Lung (tissue), 12 donors: ENCODE measurements around the gene ZNRF1. TPM values are rescaled to one million over a fixed set of nuclear protein-coding genes. Genes with fewer than 3 reads are reported as not detected.
"Not testable (repeated sequence)": the region's sequence is repeated elsewhere in the genome, so short reads cannot be mapped to it uniquely, and the experiment has no call there.

Experiments
- ATAC-seq: fragments of 200-7000 bp; cut with Tn5 transposase; one replicate; pipeline ENCODE4 v1.9.1; 2020; ENCODE audit warnings: moderate number of reproducible peaks; ENCODE audit not compliant: insufficient read depth, low FRiP score
- DNase-seq, 3 donors: peaks; one replicate each; pipeline ENCODE4 v3.0.0-alpha.2; 2013 to 2017
- H3K27ac ChIP-seq, 2 donors: one replicate each; pipeline ENCODE4 v1.5.1; 2013; ENCODE audit warnings: mild to moderate bottlenecking in 2 of 2, moderate library complexity in 2 of 2, control low read depth in 1 of 2, inconsistent platforms in 1 of 2, low read depth in 1 of 2, low read length in 1 of 2
- H3K27me3 ChIP-seq, 3 donors: one replicate each; pipeline ENCODE4 v1.5.1; 2013; ENCODE audit warnings: low read length in 2 of 3; ENCODE audit not compliant: control insufficient read depth in 3 of 3, insufficient read depth in 3 of 3
- H3K36me3 ChIP-seq, 4 donors: one replicate each; pipeline ENCODE4 v1.5.1; 2013; ENCODE audit warnings: low read length in 4 of 4, mild to moderate bottlenecking in 1 of 4, moderate library complexity in 1 of 4; ENCODE audit not compliant: control insufficient read depth in 4 of 4, insufficient read depth in 4 of 4
- H3K4me1 ChIP-seq, 5 donors: one replicate each; pipeline ENCODE4 v1.5.1; 2013; ENCODE audit warnings: low read length in 5 of 5, mild to moderate bottlenecking in 2 of 5, moderate library complexity in 1 of 5; ENCODE audit not compliant: control insufficient read depth in 5 of 5, insufficient read depth in 5 of 5
- H3K4me3 ChIP-seq: one replicate; pipeline ENCODE4 v1.5.1; 2013; ENCODE audit warnings: mild to moderate bottlenecking, control low read depth, moderate library complexity
- H3K9ac ChIP-seq, 2 donors: one replicate each; pipeline ENCODE4 v1.5.1; 2013; ENCODE audit warnings: low read length in 2 of 2, control low read depth in 1 of 2; ENCODE audit not compliant: insufficient read depth in 1 of 2
- H3K9me3 ChIP-seq, 4 donors: one replicate each; pipeline ENCODE4 v1.5.1; 2013; ENCODE audit warnings: low read length in 3 of 4, mild to moderate bottlenecking in 1 of 4, moderate library complexity in 1 of 4; ENCODE audit not compliant: control insufficient read depth in 4 of 4, insufficient read depth in 3 of 4
- WGBS, 2 donors: extraction: QIAGEN DNeasy Blood & Tissue Kit; methylation state at CpG; one replicate each; pipeline ENCODE4 v1.1.7; 2013; 5-methylcytosine and 5-hydroxymethylcytosine counted together
- polyA plus RNA-seq, 2 donors: library from polyadenylated mRNA; stranded (reverse); fragments of 200-250 nt; gene quantifications; one replicate each; pipeline ENCODE4 v1.2.1, GENCODE V29; 2013
- total RNA-seq, 2 donors: library from RNA; depleted of rRNA in 1 of 2; stranded (reverse); fragments of >200 nt in 1 of 2; gene quantifications; one replicate each; pipeline ENCODE4 v1.2.1, GENCODE V29; 2014 to 2021
- TF ChIP-seq, protein P1 (sequence below): IDR thresholded peaks from 2 replicates; pipeline ENCODE4 v1.5.1; 2012; ENCODE audit warnings: mild to moderate bottlenecking; ENCODE audit errors: control extremely low read depth, extremely low read depth
- donor health status: control.
- donor health status: control.
- donor health status: Bipolar disorder and iron deficiency.
- donor health status: healthy.
- donor health status: DM: yes; HTN: yes; CAD: no.

The ZNRF1 gene
- total and polyA plus RNA-seq, 4 donors, result 8.9 to 25.1 (median 16.2) TPM

DNA sequence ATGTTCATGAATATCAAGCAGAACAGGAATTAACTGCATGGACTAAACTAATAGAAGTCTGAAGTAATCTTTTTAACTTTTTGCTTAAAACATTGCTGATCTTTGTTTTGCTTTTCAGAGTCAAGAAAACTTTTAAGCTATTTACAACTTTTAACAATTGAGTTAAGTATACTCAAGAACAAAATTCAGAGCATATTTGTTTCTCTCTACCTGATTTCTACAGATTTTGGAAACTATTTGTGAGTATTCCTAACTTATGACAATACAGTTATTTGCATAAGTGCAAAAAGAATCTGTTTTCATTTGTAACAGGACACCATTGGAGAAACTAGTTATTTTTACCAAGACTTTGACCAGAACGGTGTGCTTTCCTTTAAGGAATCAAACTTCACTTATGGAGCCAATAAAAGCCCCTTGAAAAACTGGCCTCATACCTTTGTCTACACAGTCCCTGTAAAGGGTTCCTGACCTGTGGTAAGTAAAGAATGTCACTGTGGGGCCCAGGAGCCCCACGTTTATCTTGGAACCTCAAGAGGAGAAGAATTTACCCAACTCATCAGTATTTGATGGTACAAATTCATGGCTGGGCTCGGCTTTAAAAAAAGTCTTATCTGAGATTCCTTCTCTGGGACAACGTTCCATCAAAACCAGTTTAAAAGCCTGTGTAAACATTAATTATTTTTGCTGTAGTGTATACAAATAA, 129.0 kb downstream of the ZNRF1 start:
- DNase-seq (no peak), ATAC-seq (no peak)
- no peaks in the 10 kb centered on the region for H3K4me1 ChIP-seq
- no peak overlapping the region for H3K4me3 ChIP-seq
- 53 to 80% methylated on average over 4 of the region's 4 CpGs for WGBS, 2 donors
- TF ChIP-seq, protein P1, sequence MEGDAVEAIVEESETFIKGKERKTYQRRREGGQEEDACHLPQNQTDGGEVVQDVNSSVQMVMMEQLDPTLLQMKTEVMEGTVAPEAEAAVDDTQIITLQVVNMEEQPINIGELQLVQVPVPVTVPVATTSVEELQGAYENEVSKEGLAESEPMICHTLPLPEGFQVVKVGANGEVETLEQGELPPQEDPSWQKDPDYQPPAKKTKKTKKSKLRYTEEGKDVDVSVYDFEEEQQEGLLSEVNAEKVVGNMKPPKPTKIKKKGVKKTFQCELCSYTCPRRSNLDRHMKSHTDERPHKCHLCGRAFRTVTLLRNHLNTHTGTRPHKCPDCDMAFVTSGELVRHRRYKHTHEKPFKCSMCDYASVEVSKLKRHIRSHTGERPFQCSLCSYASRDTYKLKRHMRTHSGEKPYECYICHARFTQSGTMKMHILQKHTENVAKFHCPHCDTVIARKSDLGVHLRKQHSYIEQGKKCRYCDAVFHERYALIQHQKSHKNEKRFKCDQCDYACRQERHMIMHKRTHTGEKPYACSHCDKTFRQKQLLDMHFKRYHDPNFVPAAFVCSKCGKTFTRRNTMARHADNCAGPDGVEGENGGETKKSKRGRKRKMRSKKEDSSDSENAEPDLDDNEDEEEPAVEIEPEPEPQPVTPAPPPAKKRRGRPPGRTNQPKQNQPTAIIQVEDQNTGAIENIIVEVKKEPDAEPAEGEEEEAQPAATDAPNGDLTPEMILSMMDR, result no peak
- no peak overlapping the region for H3K27ac ChIP-seq
- no peaks in the 10 kb centered on the region for H3K36me3 ChIP-seq
- H3K27me3 ChIP-seq, result no peaks in the 10 kb centered on the region
- no peak overlapping the region for H3K9ac ChIP-seq
- H3K9me3 ChIP-seq, result peaks cover 0 to 3% (median 0%) of the 10 kb centered on the region in 4 donors

DNA sequence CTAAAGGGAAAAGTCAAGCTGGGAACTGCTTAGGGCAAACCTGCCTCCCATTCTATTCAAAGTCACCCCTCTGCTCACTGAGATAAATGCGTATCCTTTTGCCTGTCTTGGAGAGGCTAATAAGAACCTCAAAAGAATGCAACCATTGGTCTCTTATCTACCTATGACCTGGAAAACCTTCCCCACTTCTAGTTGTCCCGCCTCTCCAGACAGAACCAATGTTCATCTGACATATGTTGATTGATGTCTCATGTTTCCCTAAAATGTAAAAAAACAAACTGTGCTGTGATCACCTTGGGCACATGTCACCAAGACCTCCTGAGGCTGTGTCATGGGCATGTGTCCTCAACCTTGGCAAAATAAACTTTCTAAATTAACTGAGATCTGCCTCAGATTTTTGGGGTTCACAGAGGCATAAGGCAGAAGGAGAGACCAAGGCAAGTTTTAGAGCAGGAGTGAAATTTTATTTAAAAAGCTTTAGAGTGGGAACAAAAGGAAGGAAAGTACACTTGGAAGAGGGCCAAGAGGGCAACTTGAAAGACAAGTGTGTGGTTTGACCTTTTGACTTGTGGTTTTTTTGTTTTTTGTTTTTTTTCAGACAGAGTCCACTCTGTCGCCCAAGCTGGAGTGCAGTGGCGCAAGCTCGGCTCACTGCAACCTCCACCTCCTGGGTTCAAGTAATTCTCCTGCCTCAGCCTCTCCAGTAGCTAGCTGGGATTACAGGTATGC, 130.8 kb downstream of the ZNRF1 start:
- H3K4me1 ChIP-seq, H3K9ac ChIP-seq, ATAC-seq, H3K27ac ChIP-seq, H3K27me3 ChIP-seq, H3K4me3 ChIP-seq, H3K36me3 ChIP-seq, H3K9me3 ChIP-seq, DNase-seq: not testable (repeated sequence)
- 37 to 44% methylated on average over 5 of the region's 5 CpGs for WGBS, 2 donors

GRCh38 chr16:75130150-75130771, 131.4 kb downstream of the ZNRF1 start:
- TF ChIP-seq, protein P1, result peak; percentile 15
- no peak overlapping the region for H3K9ac ChIP-seq
- DNase-seq (no peak), ATAC-seq (no peak)
- peaks cover 0 to 3% (median 0%) of the 10 kb centered on the region in 4 donors for H3K9me3 ChIP-seq
- WGBS, 2 donors, result 75 to 80% methylated on average over 9 of the region's 9 CpGs
- H3K4me1 ChIP-seq, result no peaks in the 10 kb centered on the region
- no peaks in the 10 kb centered on the region for H3K27me3 ChIP-seq
- H3K27ac ChIP-seq, result no peak overlapping the region
- no peak overlapping the region for H3K4me3 ChIP-seq
- H3K36me3 ChIP-seq, result no peaks in the 10 kb centered on the region

DNA sequence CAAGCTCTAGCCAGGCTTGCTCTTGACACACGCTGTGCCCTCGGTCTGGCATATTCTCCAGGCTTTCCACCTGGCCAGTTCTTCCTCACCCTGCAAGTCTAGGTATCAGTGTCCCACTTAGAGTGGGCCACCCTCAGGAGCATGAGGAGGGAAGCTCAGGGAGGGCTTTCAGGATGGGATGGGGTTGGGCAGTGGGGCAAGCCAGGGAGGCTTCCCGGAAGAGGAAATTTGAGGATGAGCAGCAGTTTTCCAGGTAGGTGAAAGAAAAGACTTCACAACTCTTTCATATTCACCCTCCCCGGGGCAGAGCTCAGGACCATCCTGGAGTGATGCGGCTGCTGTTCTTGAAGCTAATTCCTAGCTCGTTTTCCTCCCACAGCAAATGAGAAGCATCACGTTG, 132.3 kb downstream of the ZNRF1 start:
- no peak overlapping the region for H3K4me3 ChIP-seq
- TF ChIP-seq, protein P1, result no peak
- no peaks in the 10 kb centered on the region for H3K36me3 ChIP-seq
- no peak overlapping the region for H3K27ac ChIP-seq
- H3K4me1 ChIP-seq, result no peaks in the 10 kb centered on the region
- DNase-seq (no peak), ATAC-seq (no peak)
- no peak overlapping the region for H3K9ac ChIP-seq
- H3K9me3 ChIP-seq, result peaks cover 0 to 3% (median 0%) of the 10 kb centered on the region in 4 donors
- no peaks in the 10 kb centered on the region for H3K27me3 ChIP-seq
- 71 to 75% methylated on average over 7 of the region's 7 CpGs for WGBS, 2 donors
